8988T (cell line): ENCODE measurements around the gene COQ8A.
"Not testable (repeated sequence)": the region's sequence is repeated elsewhere in the genome, so short reads cannot be mapped to it uniquely, and the experiment has no call there.

Source experiments
- DNase-seq: peaks from one replicate; pipeline ENCODE4 v3.0.0; 2011

The COQ8A gene

DNA sequence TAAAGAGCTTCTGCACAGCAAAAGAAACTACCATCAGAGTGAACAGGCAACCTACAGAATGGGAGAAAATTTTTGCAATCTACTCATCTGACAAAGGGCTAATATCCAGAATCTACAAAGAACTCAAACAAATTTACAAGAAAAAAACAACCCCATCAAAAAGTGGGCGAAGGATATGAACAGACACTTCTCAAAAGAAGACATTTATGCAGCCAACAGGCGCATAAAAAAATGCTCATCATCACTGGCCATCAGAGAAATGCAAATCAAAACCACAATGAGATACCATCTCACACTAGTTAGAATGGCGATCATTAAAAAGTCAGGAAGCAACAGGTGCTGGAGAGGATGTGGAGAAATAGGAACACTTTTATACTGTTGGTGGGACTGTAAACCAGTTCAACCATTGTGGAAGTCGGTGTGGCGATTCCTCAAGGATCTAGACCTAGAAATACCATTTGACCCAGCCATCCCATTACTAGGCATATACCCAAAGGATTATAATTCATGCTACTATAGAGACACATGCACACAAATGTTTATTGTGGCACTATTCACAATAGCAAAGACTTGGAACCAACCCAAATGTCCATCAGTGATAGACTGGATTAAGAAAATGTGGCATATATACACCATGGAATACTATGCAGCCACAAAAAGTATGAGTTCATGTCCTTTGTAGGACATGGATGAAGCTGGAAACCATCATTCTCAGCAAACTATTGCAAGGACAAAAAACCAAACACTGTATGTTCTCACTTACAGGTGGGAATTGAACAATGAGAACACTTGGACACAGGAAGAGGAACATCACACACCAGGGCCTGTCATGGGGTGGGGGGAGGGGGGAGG is 10.6 kb upstream of the COQ8A start:
- not testable (repeated sequence) for DNase-seq

DNA sequence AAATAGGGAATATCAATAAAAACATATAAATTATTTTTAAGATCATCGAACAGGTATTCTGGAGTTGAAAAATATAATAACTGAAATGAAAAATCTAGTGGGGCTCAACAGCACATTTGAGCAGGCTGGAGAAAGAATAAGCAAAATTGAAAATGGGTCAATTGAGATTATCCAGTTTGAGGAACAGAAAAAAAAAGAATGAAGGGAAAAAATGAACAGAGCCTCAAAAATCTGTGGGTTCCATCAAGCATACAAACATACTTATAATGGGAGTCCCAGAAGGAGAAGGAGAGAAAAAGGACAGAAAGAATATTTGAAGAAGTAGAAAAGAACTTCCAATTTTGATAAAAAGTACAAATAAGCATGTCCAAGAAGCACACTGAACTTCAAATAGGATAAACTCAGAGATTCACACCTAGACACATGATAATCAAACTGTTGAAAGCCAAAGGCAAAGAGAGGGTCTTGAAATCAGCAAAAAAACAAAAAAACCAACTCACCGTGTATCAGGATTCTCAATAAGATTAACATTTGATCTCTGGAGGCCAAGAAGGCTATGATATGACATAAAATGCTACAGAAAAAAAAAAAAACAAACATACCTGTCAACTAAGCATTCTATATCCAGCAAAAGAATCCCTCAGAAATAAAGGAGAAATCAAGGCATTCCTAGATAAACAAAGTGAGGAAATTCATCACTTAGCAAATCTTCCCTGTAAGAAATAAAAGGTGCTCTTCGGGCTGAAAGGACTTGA is 5.4 kb upstream of the COQ8A start:
- DNase-seq = no peak

DNA sequence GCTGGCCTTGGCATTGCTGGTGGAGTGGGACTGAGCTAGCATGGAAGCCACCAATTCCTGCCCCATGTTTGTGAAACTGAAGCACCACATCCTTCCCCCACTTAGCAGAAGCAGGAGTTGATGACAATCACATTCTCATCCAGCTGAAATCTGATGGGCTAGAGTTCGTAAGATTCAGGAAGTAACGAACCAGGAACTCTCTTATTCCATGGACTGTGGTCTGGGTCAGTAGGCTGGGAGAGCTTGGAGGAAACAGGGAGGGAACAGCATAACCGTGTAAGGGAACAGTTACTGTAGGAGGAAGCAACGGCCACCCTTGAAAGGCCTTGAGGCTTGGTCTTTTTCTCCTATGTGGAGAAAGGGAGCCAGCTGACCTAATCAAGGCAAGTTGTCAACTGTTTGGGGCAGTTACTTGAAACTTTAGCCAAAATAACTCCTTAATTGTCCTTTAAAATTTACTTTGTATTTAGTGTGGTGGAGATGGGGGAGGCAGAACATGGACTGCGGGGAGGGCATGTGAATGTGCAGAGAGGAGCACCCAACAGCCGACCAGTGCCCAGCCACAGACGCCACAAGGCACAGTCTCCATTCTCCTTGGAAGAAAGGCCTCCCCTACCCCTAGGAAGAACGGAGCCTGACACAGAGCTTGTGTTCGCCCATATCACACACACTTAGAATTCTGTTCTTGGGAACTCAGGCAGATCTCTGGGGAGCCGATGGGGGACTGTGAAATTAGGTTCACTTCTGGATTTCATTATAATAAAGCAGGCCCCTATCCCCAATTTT is 2.0 kb upstream of the COQ8A start:
- no peak for DNase-seq

- DNase-seq = no peak
Measured at GRCh38 chr1:226938903-226939437, 1.1 kb upstream of the COQ8A start.

GRCh38 chr1:226939438-226940028 is 561 bp upstream of the COQ8A start:
- DNase-seq = no peak

GRCh38 chr1:226940806-226941067 is 643 bp downstream of the COQ8A start:
- DNase-seq = no peak

DNA sequence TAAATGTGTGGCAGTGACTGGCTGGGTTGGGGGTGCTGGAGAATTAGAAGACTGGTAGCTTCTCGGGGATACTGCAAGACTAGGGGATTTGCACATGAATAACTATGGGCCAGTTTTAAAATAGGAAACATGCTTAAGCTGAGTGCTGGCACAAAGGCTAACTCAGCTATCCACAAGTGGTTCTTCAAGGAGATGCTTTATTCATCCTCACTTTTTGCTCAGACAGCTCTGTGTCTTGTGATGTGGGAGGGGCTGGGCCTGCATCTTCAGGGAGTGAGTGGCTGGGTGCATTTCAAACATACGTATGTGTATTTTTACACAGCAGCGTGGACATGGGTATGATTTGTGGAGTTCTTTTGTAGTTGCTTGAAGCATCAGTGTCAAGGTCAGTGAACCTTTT is 2.3 kb downstream of the COQ8A start:
- no peak for DNase-seq

- DNase-seq = no peak
Measured at GRCh38 chr1:226943156-226943555, 3.1 kb downstream of the COQ8A start.

DNA sequence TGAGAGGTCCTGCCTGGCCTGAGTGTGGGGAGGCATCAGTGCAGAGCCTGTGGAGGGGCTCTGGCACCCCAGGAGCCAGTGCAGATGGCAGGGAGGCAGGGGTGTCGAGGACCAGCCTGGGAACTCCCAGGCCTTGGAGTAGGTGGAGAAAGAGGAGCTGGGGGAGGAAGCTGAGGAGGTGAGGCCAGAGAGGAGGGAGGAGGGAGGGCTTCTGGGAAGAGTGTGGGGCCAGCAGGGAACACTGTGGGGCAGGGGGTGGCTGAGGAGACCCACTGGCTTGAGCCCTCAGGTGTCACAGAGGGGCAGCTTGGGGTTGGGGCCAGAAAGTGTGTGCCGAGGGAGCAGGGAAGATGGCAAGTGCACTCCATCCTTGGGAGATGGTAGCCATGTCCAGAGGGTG is 3.8 kb downstream of the COQ8A start:
- no peak for DNase-seq

GRCh38 chr1:226945106-226945857 is 5.2 kb downstream of the COQ8A start:
- DNase-seq = no peak

- no peak for DNase-seq
Measured at GRCh38 chr1:226945858-226946245, 5.8 kb downstream of the COQ8A start.

GRCh38 chr1:226946285-226946684 is 6.2 kb downstream of the COQ8A start:
- no peak for DNase-seq

DNA sequence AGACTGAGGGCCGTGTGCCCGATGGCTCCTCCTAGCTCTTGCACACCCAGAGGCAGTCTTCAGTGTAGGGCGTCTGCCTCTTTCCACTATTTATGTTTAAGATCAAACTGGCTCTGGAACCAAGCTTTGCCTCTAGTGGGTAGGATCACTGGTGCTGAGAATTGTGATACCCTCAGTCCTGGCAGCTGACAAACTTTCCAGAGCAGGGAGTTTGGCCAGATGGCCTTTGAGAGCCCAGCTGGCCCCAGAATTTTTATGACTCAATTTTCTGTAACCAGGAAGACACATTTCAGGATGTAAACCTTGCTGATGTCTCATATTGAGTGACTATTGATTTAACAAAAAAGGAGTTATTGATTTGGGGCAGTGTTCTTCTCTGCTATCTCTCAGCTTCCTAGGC is 6.7 kb downstream of the COQ8A start:
- no peak for DNase-seq

- no peak for DNase-seq
Measured at GRCh38 chr1:226948051-226948450, 8.0 kb downstream of the COQ8A start.

GRCh38 chr1:226948480-226948879 is 8.4 kb downstream of the COQ8A start:
- no peak for DNase-seq

GRCh38 chr1:226948996-226949395 is 8.9 kb downstream of the COQ8A start:
- no peak for DNase-seq

GRCh38 chr1:226949401-226949800 is 9.3 kb downstream of the COQ8A start:
- no peak for DNase-seq

- no peak for DNase-seq
Measured at GRCh38 chr1:226950316-226950715, 10.2 kb downstream of the COQ8A start.

DNA sequence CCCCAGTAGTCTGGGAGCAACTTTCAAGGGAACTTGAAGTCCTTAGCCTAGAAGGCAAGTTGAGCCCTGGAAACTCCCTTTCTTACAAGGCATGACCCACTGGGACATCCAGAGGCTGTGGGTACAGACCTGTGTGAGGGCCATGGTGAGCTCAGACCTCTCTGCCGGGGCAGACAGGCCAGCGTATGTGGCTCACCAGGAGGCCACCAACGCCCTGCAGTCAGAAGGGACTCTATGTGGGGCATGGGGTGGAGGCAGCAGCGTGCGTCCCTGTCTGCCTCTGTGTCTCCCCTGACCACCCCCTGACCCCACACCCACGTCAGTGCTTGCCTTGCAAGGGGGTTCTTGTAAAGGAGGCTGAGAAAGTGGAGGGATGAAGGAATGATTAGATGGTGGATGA is 10.8 kb downstream of the COQ8A start:
- DNase-seq = no peak

DNA sequence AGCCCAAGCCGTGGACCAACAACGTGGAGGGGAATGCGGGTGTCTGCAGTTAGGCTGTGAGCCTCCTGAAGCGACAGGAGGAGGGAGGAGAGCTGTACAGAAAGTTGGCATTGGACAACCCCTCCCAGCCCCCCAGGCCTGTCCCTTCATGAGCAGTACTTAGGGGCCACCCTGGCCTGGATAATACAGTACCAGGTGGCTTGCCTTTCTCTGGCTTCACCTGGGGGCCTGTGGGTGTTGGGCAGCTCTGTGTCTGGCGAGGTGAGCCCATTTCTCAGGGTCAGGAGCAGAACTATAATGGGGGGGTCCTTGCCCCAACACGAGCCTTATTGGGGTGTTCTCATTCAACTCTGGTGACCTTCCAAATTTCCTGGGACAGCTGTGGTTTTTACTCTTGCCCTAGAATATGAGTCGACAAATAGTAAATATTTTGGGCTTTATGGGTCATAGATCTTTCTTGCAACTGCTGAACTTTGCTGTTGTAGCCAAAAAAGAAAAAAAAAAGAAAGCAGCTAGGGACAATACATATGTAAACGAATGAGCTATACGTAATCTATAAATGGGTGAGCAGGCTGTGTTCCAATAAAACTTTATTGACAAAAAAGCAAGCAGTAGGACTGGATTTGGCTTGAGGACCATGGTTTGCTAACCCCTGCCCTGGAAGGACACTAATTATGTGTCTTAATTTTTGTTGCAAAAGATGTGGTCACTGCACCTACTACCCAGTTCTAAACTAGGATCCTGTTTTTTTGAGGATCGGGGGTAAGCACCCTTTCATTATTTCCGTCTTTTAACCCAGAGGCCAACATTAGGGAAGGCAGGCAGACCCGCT is 11.4 kb downstream of the COQ8A start:
- DNase-seq = no peak

DNA sequence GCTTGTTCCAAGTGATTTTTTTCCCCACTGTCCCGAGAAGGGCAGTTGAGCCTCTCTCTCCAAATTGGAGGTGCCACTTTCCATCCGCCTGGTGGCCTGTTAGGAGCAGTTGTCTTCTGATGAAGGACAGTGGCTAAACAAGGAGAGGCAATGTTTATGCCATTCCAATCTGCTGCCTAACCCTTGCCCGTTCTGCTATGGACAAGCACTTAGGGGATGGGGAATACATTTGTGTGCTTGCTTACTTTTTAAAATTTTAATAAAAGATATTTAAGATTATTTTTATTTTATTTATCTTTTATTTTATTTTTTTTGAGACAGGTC is 12.0 kb downstream of the COQ8A start:
- DNase-seq = no peak
